GM21447 (cell line): ENCODE data around the gene ATL2.

ENCODE experiments used
- ATAC-seq: cut with Tn5 transposase; IDR thresholded peaks from one replicate; pipeline ENCODE4 v1.9.1; 2021; ENCODE audit not compliant: unreplicated experiment

Gene ATL2

GRCh38 chr2:38254796-38255195, 122.3 kb downstream of the ATL2 start:
- no peak for ATAC-seq

GRCh38 chr2:38251940-38252339, 125.1 kb downstream of the ATL2 start:
- ATAC-seq: no peak

- no peak for ATAC-seq
Observed at GRCh38 chr2:38248707-38249106, 128.4 kb downstream of the ATL2 start.

- no peak for ATAC-seq
Observed at GRCh38 chr2:38248255-38248654, 128.8 kb downstream of the ATL2 start.

- ATAC-seq: no peak
Observed at GRCh38 chr2:38246105-38246504, 131.0 kb downstream of the ATL2 start.

GRCh38 chr2:38245114-38245641, 131.9 kb downstream of the ATL2 start:
- no peak for ATAC-seq

- no peak for ATAC-seq
Observed at GRCh38 chr2:38244301-38244700, 132.8 kb downstream of the ATL2 start.
